Activated CD8-positive, alpha-beta memory T cell treated with anti-CD3 and anti-CD28 coated beads, Interleukin-2, amount 50 U/mL, for 48 hours (primary cell): ENCODE data around the gene CGRRF1.

Source experiments
- DNase-seq: peaks from one replicate; pipeline ENCODE4 v3.0.0-alpha.2; 2020

Gene CGRRF1

GRCh38 chr14:54489731-54490444 lies 19.8 kb upstream of the CGRRF1 start:
- DNase-seq = no peak

DNA sequence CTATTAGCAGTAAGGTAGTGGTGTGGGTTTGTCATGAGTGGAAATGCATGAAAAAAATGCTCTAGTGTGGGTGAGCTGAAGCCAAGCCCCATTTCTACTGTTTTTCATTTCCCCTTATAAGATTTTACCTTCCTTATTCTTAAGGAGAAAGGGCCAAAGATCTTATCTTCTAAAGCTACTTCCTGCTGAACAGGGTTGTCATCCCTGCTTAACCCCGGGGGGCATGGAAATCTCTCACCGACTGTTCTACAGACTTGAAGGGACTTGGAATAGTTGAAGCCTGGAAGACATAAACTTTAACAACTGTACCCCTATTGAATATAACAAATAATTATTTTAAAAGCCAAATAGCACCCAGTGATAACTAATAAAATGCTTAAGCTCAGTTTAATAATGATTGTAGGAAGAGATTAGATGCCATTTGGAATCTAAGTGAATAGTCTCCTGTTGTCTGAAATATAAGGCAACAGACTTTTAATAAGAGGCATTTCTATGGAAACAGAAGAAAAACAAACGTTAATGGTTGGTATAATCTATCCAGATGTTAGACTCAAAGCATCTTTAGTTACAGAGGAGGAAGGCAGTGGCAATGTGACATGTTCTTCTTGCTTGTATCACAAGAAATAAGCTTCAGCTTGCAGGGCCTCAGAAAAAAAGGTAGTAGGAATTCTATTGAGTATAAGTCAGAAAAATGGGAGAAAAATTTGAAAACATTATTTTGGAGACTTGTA lies 19.1 kb upstream of the CGRRF1 start:
- no peak for DNase-seq

- no peak for DNase-seq
Measured at GRCh38 chr14:54493293-54493692, 16.4 kb upstream of the CGRRF1 start.

GRCh38 chr14:54497224-54497623 lies 12.5 kb upstream of the CGRRF1 start:
- no peak for DNase-seq

GRCh38 chr14:54498095-54498531 lies 11.6 kb upstream of the CGRRF1 start:
- no peak for DNase-seq

DNA sequence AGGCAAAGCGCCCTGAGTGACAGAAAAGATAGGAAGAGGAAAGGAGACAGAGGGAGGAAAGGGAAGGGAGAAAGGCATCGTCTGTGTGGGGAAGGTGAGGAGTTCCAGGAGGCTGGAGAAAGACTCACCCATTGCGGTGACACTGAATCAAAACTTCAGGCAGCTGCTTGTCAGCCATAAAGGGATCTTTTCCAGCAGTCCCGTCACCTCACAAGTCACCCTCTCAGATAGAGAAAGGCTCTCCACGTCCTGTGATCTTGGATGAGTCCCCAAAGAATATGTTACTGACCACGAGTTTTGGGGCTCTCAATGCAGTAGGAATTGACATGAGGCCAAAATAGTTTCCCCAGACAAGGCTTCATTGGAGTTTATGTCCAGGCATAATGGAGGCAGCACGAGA lies 11.1 kb upstream of the CGRRF1 start:
- DNase-seq = no peak

DNA sequence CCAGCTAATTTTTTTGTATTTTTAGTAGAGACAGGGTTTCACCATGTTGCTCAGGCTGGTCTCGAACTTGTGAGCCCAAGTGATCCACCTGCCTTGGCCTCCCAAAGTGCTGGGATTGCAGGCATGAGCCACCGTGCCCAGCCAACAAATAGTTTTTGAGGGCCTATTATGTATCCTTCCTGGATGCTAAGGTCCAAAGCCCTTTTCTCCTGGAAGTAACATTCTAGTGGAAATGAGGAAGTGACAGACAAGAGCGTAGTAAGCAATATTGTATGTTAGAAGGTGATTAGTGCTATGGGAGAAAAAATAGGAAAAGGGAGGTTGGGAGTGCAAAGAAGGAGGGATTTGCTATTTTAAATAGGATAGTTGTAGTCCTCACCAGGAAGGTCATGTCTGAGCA lies 9.0 kb upstream of the CGRRF1 start:
- no peak for DNase-seq

DNA sequence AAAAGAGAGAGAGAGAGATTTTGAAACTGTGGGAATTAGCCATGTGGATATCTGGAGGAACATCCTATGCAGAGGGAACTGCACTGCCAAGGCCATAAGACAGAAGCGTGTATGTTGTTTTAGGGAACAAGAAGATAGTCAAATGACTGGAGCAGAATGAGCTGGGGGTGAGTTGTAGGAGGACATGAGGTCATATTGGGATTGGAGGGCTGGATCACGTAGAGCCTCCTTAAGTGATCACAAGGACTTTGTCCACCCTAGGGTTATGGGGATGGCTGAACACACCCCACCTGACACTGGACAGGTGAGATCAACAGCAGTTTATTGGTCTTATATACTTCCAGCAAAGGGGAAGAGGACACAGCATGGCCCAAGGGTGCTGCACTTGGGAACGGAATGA lies 8.2 kb upstream of the CGRRF1 start:
- no peak for DNase-seq

DNA sequence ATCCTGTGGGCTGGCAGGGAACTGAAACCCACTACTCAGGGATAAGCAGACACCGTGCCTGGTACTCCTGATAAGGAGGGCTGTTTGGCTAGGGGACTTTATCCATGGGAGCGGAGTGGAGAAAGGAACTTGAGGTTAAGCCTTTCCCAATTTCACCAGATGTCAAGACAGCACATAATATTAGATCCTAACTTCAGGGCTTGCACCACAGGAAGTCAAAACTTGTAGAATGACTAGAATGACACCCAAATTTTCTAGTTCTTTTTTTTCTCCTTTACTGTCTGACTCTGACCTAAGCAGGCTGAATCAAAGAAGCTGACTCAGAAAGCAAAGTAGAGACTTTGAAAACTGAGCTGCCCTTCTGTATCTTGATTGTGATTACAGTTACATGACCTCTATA lies 7.1 kb upstream of the CGRRF1 start:
- DNase-seq = no peak

GRCh38 chr14:54503486-54503885 lies 6.2 kb upstream of the CGRRF1 start:
- DNase-seq = no peak

DNA sequence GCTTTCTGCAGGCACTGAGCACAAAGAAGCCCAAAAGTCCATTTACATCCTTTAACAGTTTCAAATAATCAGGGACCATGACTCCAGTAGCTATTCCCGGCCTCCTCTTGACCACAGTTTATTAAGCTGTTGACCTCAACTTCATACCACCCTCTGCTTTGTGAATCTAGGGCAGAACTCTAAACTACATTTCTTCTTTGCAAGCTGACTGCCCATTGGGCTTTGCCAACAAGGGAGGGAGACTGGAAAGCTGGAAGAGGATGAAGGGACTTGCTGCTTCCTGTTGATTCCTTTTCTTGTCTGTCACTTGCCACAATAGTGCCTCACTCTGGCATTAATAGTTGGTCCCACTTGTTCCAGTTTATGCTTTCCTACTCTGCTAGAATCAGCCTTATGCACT lies 2.7 kb downstream of the CGRRF1 start:
- DNase-seq = no peak

DNA sequence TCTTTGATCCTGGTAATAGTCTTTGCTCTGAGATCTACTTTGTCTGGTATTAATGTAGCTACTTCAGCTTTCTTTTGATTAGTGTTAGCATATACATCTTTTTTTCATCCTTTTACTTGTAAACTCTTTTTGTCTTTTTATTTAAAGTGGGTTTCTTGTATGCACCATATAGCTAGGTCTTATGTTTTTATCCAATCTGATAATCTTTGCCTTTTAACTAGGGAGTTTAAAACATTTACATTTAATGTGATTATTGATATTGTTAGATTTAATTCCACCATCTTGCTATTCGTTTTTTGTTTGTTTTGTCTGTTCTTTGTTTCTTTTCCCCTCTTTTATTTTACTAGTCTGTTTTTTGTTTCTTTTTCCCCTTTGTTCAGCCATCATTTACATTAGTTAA lies 6.0 kb downstream of the CGRRF1 start:
- DNase-seq = no peak

DNA sequence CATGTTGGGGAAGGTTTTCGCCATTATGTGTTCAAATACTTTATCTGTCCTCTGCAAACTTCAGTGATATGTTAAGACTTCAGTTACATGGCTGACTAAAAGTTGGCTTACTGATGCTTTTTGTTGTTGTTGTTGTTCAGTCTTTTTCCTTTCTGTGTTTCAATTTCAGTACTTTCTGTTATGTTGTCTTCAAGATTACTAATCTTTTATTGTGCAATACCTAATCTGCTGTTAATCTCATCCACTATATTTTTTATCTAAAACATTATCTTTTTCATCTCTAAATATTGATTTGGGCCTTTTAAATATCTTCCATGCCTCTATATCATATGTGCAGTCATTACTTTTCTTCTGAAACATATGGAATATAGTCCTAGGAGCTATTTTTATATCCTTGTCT lies 7.0 kb downstream of the CGRRF1 start:
- no peak for DNase-seq

GRCh38 chr14:54524410-54524809 lies 14.7 kb downstream of the CGRRF1 start:
- no peak for DNase-seq

- no peak for DNase-seq
Measured at GRCh38 chr14:54528973-54529372, 19.3 kb downstream of the CGRRF1 start.

DNA sequence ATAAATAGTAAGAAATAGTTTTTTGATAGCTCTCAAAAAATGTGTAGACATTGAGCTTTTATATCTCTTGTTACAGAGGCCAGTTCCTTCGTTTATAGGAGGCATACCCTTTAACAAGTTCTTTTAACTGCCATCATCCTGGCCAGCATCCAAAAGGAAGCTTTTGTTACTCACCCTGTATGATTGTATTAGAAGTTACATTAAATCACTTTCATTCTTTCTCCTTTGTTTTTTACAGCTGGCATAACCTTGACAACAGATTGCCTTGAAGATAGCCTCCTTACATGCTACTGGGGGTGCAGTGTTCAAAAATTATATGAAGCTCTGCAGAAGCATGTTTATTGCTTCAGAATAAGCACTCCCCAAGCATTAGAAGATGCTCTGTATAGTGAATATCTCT lies 20.1 kb downstream of the CGRRF1 start:
- no peak for DNase-seq

- DNase-seq = no peak
Measured at GRCh38 chr14:54532111-54533012, 22.7 kb downstream of the CGRRF1 start.

DNA sequence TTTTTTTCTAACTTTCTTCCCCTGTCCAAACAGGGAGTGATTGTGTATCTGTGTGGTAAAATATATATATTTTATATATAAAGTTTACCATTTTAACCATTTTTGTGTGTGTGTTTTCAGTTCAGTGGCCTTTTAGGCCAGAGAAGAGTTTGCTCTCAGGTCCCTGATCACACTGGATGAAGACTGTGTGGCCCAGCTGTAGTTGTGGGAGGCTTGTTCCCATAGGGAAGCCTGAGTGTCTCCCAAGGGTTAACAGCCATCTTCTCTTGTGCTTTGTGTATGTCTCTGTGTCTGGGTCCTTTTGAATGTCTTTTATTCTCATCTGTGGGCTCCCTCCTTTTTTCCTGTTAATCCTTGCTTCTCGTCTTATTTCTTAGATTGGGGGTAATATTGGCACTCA lies 23.4 kb downstream of the CGRRF1 start:
- DNase-seq = no peak

DNA sequence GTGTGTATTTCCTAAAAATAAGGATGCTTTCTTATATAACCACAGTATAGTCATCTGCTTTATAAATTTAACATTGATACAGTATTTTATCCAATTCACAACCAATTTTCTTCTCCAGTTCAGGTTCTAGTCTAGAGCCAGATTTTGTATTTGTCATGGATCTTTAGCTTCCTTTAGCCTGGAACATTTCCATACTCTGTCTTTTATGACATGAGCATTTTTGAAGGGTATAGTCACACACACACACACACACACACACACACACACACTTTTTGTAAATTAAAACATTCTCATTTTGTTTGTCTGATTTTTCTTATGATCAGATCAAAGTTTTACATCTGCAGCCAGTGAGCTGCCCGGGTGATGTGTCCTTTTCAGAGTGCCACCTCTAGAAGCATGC lies 25.4 kb downstream of the CGRRF1 start:
- no peak for DNase-seq

DNA sequence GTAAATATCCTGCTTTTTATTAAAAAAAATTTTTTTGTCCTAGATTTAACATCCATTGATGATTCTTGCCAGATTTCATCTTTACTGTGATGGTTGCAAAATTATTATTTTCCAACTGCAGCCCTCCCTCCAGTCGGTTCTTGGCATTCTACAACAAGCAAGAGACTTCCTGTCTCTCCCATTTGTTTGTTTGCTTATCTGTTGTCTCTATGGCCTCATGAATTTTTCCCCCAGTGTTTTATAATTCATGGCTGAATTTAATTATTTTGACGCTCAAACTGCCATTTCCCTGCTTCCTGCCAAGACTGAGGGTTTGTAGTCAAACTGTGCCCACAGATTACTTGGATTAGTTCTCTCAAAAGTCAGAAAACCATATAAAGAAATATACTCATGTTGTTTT lies 25.9 kb downstream of the CGRRF1 start:
- no peak for DNase-seq

GRCh38 chr14:54537651-54538050 lies 27.9 kb downstream of the CGRRF1 start:
- DNase-seq = no peak

GRCh38 chr14:54538055-54538454 lies 28.3 kb downstream of the CGRRF1 start:
- DNase-seq = no peak

DNA sequence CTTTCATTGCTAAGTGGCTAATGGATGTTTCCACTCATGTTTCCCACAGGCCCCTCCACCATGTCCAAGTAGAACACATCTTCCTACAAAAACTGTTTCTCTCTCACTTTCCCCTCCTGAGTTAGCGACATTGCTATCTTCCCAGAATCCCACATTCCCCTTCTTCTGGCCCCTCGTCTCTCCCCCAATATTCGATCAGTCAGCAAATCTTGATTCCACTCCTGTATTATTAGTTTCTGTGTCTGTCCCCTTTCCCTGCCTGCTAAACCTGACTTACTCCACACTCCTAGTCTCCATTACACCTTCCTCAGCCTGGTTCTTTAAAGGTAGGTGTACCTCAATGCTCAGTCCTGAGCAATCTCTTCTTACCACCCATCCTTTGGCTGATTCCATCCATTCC lies 37.9 kb downstream of the CGRRF1 start:
- DNase-seq = no peak

GRCh38 chr14:54548491-54548890 lies 38.8 kb downstream of the CGRRF1 start:
- DNase-seq = no peak
